ENCODE measurements around the gene SYT3.

- no peak for TF ChIP-seq CTCF (IDR thresholded peaks at IDR 0.05)
- TF ChIP-seq POLR2AphosphoS5 (IDR thresholded peaks at IDR 0.05) = no peak
- no peak for TF ChIP-seq POLR2A (IDR thresholded peaks at IDR 0.05)
These were observed 9.9 kb downstream of the SYT3 start for GRCh38 chr19:50629801-50630200.
